Smooth muscle cell (in vitro differentiated cells): ENCODE data around the gene VPS52. TPM values are rescaled to one million over a fixed set of nuclear protein-coding genes. Genes with fewer than 3 reads are reported as not detected.

Source experiments
- DNase-seq: peaks from one replicate; lab custom pipeline; 2025; ENCODE audit not compliant: unreplicated experiment; lab: John Stamatoyannopoulos, UW
- H2AFZ ChIP-seq: fragments of 200-600 bp; sonication (generic); 2 replicates; pipeline ENCODE4 v1.6.0; 2016; ENCODE audit warnings: antibody characterized with exemption, low read depth, mild to moderate bottlenecking
- H3F3A ChIP-seq: fragments of 200-600 bp; sonication (generic); 2 replicates; pipeline ENCODE4 v1.6.0; 2017; ENCODE audit warnings: antibody characterized with exemption, low read depth
- H3K27ac ChIP-seq: fragments of 200-600 bp; sonication (generic); 2 replicates; pipeline ENCODE4 v1.5.1; 2016; ENCODE audit warnings: low read depth, mild to moderate bottlenecking
- H3K27me3 ChIP-seq: fragments of 200-600 bp; sonication (generic); 2 replicates; pipeline ENCODE4 v1.6.1; 2016; ENCODE audit warnings: low read depth, mild to moderate bottlenecking
- H3K36me3 ChIP-seq: fragments of 200-600 bp; sonication (generic); 2 replicates; pipeline ENCODE4 v1.5.1; 2016; ENCODE audit warnings: low read depth
- H3K4me1 ChIP-seq: fragments of 200-600 bp; sonication (generic); 2 replicates; pipeline ENCODE4 v1.5.1; 2016; ENCODE audit warnings: low read depth
- H3K4me2 ChIP-seq: fragments of 200-600 bp; sonication (generic); 2 replicates; pipeline ENCODE4 v1.6.0; 2016; ENCODE audit warnings: mild to moderate bottlenecking
- H3K4me3 ChIP-seq: fragments of 200-600 bp; sonication (generic); 2 replicates; pipeline ENCODE4 v1.5.1; 2016; ENCODE audit warnings: mild to moderate bottlenecking
- H3K79me2 ChIP-seq: fragments of 200-600 bp; sonication (generic); 2 replicates; pipeline ENCODE4 v1.6.0; 2016; ENCODE audit warnings: low read depth, mild to moderate bottlenecking
- H3K9ac ChIP-seq: fragments of 200-600 bp; sonication (generic); 2 replicates; pipeline ENCODE4 v1.6.0; 2016; ENCODE audit warnings: low read depth
- H3K9me3 ChIP-seq: fragments of 200-600 bp; sonication (generic); replicated peaks from 2 replicates; pipeline ENCODE4 v1.5.1; 2016; ENCODE audit warnings: low read depth
- H4K20me1 ChIP-seq: fragments of 200-600 bp; sonication (generic); 2 replicates; pipeline ENCODE4 v1.6.0; 2016; ENCODE audit warnings: low read depth
- WGBS: methylation state at CpG from one replicate; pipeline ENCODE4 v1.1.7; 2016; ENCODE audit warnings: low lambda C conversion rate; 5-methylcytosine and 5-hydroxymethylcytosine counted together
- polyA plus RNA-seq: library from polyadenylated mRNA; unstranded; fragments of >200 nt; fragmentation: Nextera tagmentation; extraction: Ambion mirVana; gene quantifications from 2 replicates; pipeline ENCODE4 v1.2.1, GENCODE V29; 2016
- total RNA-seq: library from RNA; depleted of rRNA; stranded (reverse); fragments of >200 nt; gene quantifications from 2 replicates; pipeline ENCODE4 v1.2.3, GENCODE V29; 2014
- TF ChIP-seq, protein P1 (sequence below): fragments of 200-600 bp; sonication (generic); IDR thresholded peaks from 2 replicates; pipeline ENCODE4 v1.5.1; 2017; ENCODE audit warnings: borderline replicate concordance, mild to moderate bottlenecking, antibody characterized with exemption; ENCODE audit not compliant: insufficient read depth, poor library complexity, severe bottlenecking

Gene VPS52, protein sequence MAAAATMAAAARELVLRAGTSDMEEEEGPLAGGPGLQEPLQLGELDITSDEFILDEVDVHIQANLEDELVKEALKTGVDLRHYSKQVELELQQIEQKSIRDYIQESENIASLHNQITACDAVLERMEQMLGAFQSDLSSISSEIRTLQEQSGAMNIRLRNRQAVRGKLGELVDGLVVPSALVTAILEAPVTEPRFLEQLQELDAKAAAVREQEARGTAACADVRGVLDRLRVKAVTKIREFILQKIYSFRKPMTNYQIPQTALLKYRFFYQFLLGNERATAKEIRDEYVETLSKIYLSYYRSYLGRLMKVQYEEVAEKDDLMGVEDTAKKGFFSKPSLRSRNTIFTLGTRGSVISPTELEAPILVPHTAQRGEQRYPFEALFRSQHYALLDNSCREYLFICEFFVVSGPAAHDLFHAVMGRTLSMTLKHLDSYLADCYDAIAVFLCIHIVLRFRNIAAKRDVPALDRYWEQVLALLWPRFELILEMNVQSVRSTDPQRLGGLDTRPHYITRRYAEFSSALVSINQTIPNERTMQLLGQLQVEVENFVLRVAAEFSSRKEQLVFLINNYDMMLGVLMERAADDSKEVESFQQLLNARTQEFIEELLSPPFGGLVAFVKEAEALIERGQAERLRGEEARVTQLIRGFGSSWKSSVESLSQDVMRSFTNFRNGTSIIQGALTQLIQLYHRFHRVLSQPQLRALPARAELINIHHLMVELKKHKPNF
- total RNA-seq: 23.1 and 34.7 TPM in 2 replicates
- 22.6 and 37.0 TPM in 2 replicates for polyA plus RNA-seq

DNA sequence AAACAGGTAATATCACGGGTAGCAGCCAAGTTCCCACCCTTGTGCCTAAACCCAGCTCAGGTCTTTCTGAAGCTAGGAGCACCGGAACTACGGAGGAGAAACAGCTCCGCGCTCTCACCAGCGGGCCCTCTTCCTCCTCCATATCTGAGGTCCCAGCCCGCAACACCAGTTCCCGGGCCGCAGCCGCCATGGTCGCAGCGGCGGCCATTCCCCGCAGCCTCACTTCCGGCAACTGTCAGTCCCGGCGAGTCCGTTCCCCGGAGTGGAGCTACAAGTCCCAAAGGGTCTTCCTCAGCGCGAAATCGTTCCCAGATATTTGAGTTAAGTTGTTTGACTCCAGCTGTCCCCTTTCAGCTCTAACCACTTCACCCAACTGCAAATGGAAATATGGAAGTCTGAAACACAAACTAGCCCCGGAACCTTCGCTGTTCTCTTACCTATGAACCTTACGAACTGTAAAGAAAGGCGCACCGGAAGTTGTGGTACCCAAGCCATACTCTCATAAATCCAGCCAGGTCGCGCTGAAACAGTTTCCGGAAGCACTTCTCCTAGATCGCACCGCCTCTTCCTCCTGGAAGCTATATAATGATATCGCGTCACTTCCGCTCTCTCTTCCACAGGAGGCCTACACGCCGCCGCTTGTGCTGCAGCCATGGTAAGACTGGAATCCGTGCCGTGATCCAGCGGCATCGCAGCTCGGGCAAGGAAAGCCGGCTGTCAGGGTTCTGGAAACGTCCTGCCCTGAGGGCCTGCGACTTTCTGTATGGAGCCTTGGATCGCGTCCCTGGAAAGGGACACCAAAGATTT lies at the start of gene VPS52, which contains the start of gene RPS18:
Gene VPS52 (minus strand): TSS at position 409 of the 807 bp plus-strand sequence. CDS start 201 bp downstream, at position 208.
Gene RPS18 (plus strand): TSS at position 608 of the 807 bp plus-strand sequence. CDS start 45 bp downstream, at position 653.
- Histone ChIP-seq H3K4me1 (peaks cover 44% of the 10 kb centered on the region), H4K20me1 (peaks cover 45% of the 10 kb centered on the region), H3K27ac (peak within 1 kb of the TSS; percentile 85), H3K36me3 (no peaks in the 10 kb centered on the region), H3F3A (peaks cover 43% of the 10 kb centered on the region), H3K9me3 (no peaks in the 10 kb centered on the region), H3K4me2 (peak within 1 kb of the TSS; percentile 90), H2AFZ (peak within 1 kb of the TSS; percentile 53), H3K79me2 (peaks cover 48% of the 10 kb centered on the region), H3K27me3 (no peaks in the 10 kb centered on the region), H3K9ac (peak within 1 kb of the TSS; percentile 88), H3K4me3 (peak within 1 kb of the TSS; percentile 60)
- TF ChIP-seq, protein P1, sequence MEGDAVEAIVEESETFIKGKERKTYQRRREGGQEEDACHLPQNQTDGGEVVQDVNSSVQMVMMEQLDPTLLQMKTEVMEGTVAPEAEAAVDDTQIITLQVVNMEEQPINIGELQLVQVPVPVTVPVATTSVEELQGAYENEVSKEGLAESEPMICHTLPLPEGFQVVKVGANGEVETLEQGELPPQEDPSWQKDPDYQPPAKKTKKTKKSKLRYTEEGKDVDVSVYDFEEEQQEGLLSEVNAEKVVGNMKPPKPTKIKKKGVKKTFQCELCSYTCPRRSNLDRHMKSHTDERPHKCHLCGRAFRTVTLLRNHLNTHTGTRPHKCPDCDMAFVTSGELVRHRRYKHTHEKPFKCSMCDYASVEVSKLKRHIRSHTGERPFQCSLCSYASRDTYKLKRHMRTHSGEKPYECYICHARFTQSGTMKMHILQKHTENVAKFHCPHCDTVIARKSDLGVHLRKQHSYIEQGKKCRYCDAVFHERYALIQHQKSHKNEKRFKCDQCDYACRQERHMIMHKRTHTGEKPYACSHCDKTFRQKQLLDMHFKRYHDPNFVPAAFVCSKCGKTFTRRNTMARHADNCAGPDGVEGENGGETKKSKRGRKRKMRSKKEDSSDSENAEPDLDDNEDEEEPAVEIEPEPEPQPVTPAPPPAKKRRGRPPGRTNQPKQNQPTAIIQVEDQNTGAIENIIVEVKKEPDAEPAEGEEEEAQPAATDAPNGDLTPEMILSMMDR: no peak
- DNase-seq: peak; percentile 88
- WGBS: under 1% methylated on average over 48 of the region's 48 CpGs

DNA sequence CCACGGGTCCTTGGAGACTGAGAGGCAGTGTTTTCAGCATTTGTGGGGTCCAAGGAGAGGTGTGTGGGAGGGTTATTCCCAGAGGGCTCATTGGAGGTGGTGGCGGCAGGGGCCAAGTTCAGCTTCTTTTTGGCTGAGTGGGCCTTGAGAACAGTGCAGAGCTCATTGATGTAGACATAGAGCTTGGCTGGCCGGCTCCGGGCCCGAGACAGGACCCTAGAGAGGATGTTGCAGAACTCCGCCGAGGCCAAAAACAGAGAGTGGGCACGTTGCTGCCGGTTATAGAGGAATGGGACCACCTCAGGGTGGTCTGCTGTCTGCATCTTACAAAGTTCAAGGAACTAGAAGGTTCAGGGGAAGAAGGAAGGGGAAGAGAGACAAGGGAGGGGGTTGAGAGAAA lies 49.6 kb upstream of the VPS52 start:
- H3K36me3 ChIP-seq: no peaks in the 10 kb centered on the region
- H3K27ac ChIP-seq: peak overlapping the region; percentile 97
- H3K9ac ChIP-seq: peak overlapping the region; percentile 86
- no peaks in the 10 kb centered on the region for H3K9me3 ChIP-seq
- H3K4me2 ChIP-seq: peak overlapping the region; percentile 96
- no peak overlapping the region for H2AFZ ChIP-seq
- H3K4me1 ChIP-seq: peaks cover 36% of the 10 kb centered on the region
- H3K27me3 ChIP-seq: no peaks in the 10 kb centered on the region
- peaks cover 4% of the 10 kb centered on the region for H4K20me1 ChIP-seq
- WGBS: 85% methylated on average over 9 of the region's 9 CpGs
- TF ChIP-seq, protein P1: no peak
- peaks cover 45% of the 10 kb centered on the region for H3F3A ChIP-seq
- H3K4me3 ChIP-seq: no peak overlapping the region
- peaks cover 26% of the 10 kb centered on the region for H3K79me2 ChIP-seq
- no peak for DNase-seq

DNA sequence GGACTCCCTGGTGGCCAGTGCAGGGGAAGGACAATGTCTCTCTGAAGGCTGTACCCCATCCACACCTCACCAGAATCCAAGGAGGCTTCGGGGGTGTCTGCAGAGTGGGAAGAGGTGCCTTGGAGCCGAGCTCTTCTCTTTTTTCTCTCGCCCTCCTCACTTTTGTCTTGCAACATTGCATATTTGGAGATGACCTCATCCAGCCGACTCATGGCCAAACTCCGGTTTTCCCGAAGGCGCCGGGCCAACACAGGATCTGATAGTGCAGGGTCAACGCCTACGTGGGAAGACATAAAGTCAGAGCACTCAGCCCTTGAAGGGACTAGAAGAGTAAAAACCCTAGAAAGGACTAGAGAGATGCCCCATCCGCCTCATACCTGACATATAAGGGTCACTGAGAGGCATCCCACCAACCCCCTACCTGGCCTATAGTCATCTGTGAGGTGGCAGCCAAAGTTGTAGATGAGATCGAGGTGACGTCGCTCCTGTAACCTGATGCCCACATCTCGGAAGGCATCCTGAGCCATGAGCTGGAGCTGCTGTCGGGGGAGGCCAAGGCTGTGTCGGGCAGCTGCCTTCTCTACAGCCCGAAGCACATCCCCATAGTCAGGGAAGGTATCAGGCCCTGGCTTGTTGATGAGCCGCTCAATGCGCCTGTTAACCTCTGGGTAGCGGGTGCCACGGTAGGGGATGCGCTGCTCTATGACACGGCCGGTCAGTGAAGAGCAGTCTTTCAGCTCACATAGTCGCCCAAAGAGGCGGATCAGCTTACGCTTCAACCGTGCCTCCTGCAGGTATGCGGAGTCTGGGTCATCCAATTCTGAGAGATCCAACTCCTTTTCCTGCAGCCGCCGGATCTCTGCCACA lies 48.9 kb upstream of the VPS52 start:
- H3K36me3 ChIP-seq: no peaks in the 10 kb centered on the region
- peaks cover 45% of the 10 kb centered on the region for H3F3A ChIP-seq
- no peaks in the 10 kb centered on the region for H3K27me3 ChIP-seq
- H3K9ac ChIP-seq: peak overlapping the region; percentile 86
- TF ChIP-seq, protein P1: no peak
- no peak for DNase-seq
- H3K4me2 ChIP-seq: peak overlapping the region; percentile 96
- H2AFZ ChIP-seq: no peak overlapping the region
- H3K27ac ChIP-seq: peak overlapping the region; percentile 97
- WGBS: 70% methylated on average over 32 of the region's 32 CpGs
- H3K79me2 ChIP-seq: peaks cover 26% of the 10 kb centered on the region
- no peaks in the 10 kb centered on the region for H3K9me3 ChIP-seq
- peaks cover 36% of the 10 kb centered on the region for H3K4me1 ChIP-seq
- no peak overlapping the region for H3K4me3 ChIP-seq
- H4K20me1 ChIP-seq: peaks cover 4% of the 10 kb centered on the region
